ENCODE results near the gene MCAT. TPM values are rescaled to one million over a fixed set of nuclear protein-coding genes. Genes with fewer than 3 reads are reported as not detected.

The MCAT gene
- total and polyA plus RNA-seq, 5 experiments from 2014 or later, result 9.2 to 11.3 (median 10.8) TPM

DNA sequence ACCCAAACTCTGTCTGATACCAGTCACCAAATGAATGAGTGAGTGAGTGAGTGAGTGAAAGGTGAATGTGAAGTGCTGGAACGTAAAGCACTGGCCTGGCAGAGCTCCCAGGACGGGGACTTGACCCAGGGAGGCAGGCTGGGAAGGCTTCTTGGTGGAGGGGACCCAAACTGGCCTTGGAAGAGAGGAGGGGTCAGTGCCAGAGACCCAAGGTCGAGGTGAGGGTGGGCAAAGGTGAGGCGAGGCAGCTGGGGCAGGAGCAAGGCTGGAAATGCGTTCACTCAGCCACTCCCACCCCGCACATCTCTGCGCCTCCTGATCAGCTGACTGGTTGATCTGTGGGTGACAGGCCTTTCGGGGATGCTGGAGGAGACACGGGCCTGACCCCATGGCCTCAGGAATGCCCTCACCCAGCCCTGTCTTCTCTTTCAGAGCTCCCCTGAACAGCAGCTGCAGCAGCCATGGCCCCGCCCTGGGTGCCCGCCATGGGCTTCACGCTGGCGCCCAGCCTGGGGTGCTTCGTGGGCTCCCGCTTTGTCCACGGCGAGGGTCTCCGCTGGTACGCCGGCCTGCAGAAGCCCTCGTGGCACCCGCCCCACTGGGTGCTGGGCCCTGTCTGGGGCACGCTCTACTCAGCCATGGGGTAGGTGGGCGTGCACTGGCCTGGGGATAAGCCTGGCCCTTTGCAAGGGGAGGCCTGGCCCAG, 15.7 kb upstream of the MCAT start:
- H3K27me3 Mint-ChIP-seq, result no peaks in the 10 kb centered on the region
- ATAC-seq (no peak), DNase-seq (no peak)
- peaks cover 7 to 28% (median 15%) of the 10 kb centered on the region in 4 donors for H3K4me1 Mint-ChIP-seq
- peaks cover 0 to 12% (median 0%) of the 10 kb centered on the region in 3 donors for H3K36me3 Mint-ChIP-seq
- no peak overlapping the region for H3K4me3 Mint-ChIP-seq
- peak overlapping the region in 3 of 10 donors; percentile 41 to 83 (median 77) for H3K27ac Mint-ChIP-seq
- POLR2A ChIA-PET, result no interaction called here
- no peaks in the 10 kb centered on the region for H3K9me3 Mint-ChIP-seq

DNA sequence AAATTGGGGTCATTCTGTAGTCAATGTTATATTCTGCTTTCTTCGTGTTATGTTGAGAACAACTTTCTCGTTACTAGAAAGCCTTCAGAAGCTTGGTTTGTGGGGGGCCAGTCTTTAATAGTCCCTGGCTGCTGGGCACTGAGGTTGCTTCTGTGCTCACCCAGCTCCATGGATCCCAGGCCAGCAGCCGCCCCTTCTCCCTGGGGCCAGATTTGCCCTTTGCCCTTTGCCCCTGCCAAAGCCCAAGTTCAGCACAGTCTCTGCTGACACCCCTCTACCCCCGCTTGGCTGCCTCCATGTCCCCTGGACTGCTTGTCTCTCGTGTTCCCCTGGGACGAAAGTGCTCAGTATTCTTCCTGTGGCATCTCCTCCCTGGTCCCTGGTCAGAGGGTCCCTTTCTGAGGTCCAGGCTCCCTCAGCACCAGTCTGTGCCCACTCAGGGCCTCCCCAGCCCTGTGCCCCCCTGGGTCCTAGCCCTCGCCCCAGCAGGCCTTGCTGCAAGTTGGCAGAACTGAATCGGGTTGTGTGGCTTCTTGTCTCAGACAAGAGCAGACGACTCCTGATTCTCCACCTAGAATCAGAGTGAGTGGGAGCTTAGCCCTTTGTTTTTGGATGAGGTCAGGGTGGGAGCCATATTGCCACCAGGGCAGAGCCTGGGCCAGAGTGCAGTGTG, 14.8 kb upstream of the MCAT start:
- Mint-ChIP-seq H3K36me3 (peaks cover 0 to 9% (median 0%) of the 10 kb centered on the region in 3 donors), H3K27me3 (no peaks in the 10 kb centered on the region), H3K4me3 (no peak overlapping the region), H3K9me3 (no peaks in the 10 kb centered on the region), H3K27ac (peak overlapping the region in 2 of 10 donors; percentile 16 to 42), H3K4me1 (peaks cover 7 to 27% (median 14%) of the 10 kb centered on the region in 4 donors)
- ATAC-seq (no peak), DNase-seq (no peak)
- POLR2A ChIA-PET, result no interaction called here

DNA sequence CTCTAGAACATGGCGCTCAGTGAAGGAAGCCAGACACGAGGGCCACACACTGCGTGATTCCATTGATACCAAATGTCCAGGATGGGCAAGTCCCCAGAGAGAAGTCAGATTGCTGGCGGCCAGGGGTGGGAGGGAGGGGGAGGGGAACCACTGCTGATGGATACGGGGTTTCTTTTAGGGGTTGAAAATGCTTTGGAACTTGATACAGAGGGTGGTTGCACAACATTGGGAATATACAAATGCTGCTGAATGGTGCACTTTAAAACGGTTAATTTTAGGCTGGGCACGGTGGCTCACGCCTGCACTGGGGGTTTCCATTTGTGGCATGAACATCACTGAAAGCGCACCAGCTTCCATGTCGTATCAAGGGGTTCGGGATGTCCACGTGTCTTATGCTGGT, 13.2 kb upstream of the MCAT start:
- Mint-ChIP-seq H3K36me3 (peaks cover 0 to 2% (median 0%) of the 10 kb centered on the region in 3 donors), H3K9me3 (no peaks in the 10 kb centered on the region), H3K27ac (peak overlapping the region in 2 of 10 donors; percentile 17 to 28), H3K27me3 (no peaks in the 10 kb centered on the region), H3K4me1 (peaks cover 16 to 34% (median 22%) of the 10 kb centered on the region in 4 donors), H3K4me3 (no peak overlapping the region)
- POLR2A ChIA-PET, result no interaction called here
- no peak for ATAC-seq
- DNase-seq, result no peak

DNA sequence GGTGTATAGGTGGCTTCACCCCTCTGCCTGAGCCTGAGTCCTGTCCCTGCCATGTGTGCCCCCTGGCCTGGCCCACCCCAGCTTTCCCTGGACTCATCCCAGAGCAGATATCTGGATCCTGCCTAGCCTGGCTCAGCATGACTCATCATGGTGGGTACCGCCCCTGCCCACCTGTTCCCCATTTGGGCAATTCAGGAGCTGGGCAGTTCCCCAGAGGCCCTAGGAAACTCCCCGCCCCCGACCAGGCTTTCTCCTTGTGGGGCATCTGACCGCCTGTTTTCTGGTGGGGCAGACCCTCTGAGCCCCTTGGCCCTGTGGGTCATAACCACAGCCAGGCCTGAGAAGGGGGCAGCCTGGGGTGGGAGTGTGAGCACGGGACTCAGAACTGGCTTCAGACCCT, 12.6 kb upstream of the MCAT start:
- Mint-ChIP-seq H3K4me3 (no peak overlapping the region), H3K36me3 (no peaks in the 10 kb centered on the region), H3K27ac (no peak overlapping the region), H3K27me3 (no peaks in the 10 kb centered on the region), H3K9me3 (no peaks in the 10 kb centered on the region), H3K4me1 (peaks cover 20 to 38% (median 26%) of the 10 kb centered on the region in 4 donors)
- ATAC-seq (no peak), DNase-seq (no peak)
- POLR2A ChIA-PET, result no interaction called here

DNA sequence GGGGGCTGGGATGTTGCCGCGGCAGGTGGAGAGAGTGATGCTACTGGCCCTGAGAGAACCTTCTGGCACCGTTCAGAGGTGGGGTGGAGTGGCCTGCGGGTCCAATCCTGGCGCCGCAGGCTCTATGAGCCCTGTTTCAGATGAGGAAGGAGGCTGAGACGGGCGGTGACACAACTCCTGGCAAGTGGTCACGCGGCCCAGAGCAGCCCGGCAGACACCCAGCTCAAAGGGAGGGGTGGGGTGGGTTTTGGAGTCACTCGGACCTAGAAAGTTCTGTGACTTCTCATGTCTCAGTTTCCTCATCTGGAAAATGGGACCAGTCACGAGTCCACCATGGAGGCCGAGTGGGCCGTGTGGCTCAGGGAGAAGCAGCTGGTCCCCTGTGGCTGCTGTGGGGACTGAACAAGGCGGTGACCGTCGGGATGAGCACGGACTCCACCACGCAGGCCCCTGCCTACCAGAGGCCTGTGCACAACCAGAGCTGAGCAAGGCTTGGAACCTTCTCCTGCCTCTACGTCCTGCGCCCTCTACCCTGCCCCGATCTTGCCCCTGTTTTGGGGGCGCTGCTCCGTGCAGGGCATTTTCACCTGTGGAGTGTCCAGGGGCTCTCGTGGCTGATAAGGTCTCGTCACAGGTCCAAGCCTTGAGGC, 11.8 kb upstream of the MCAT start:
- ATAC-seq (no peak), DNase-seq (no peak)
- Mint-ChIP-seq H3K27ac (peak overlapping the region in 2 of 10 donors; percentile 25 to 28), H3K4me3 (no peak overlapping the region), H3K36me3 (no peaks in the 10 kb centered on the region), H3K27me3 (no peaks in the 10 kb centered on the region), H3K9me3 (no peaks in the 10 kb centered on the region), H3K4me1 (peaks cover 22 to 40% (median 32%) of the 10 kb centered on the region in 4 donors)
- POLR2A ChIA-PET, result no interaction called here

DNA sequence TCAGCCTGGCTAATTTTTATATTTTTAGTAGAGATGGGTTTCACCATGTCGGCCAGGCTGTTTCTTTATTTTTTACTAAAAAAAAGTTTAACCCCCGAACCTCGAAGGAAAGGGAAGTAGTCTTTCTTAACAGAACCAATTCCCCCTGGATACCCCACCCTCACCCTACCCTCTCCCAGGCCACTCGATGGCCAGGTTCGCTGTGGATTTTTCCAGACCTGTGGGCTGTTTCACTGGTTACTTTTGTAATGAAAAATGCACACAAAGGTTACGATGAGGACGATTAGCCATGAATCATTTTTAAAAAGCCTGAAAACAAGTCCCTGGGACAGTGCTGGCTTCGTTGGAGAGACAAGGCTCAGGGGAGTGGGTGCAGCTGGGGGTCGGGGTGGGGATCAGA, 10.7 kb upstream of the MCAT start:
- POLR2A ChIA-PET, result no interaction called here
- H3K36me3 Mint-ChIP-seq, result no peaks in the 10 kb centered on the region
- DNase-seq, result no peak
- no peak for ATAC-seq
- no peaks in the 10 kb centered on the region for H3K27me3 Mint-ChIP-seq
- peak overlapping the region in 3 of 10 donors; percentile 30 to 76 (median 45) for H3K4me3 Mint-ChIP-seq
- H3K27ac Mint-ChIP-seq, result peak overlapping the region in 1 of 10 donors; percentile 84
- no peaks in the 10 kb centered on the region for H3K9me3 Mint-ChIP-seq
- H3K4me1 Mint-ChIP-seq, result peaks cover 22 to 40% (median 33%) of the 10 kb centered on the region in 4 donors

DNA sequence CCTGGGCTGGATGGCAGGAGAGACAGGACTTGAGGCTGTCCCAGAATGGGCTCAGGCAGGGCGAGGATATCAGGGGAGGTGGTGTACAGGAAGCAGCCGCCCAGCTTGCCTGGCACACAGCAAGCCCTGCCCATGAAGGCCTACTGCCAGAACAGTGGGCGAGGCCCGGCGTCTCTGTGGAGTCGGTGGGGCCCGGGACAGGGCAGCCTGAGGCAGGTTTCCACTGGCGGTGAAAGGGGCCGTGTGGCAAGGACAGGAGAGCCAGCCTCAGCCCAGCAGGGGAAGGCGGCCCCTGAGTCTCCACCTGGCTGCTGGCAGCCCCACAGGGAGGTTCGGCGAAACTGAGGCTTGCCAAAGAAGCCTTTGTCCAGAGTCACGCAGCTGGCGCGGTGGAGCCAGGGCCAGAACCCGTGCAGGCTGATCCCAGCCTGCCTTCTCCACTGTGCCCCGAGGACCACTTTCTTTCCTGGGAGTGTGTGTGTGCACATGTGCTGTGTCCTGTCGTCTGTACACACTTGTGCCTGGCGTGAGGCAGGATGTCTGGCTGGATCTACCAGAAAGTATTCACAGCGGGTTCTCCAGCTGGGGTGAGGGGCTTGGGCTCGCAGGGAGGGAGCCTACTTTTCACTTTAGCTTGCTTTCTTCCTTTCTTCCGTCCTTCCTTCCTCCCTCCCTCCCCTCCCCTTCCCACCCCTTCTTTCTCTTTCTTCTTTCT, 9.3 kb upstream of the MCAT start:
- Mint-ChIP-seq H3K27ac (peak overlapping the region; percentile 77 to 96 (median 91)), H3K9me3 (no peaks in the 10 kb centered on the region), H3K36me3 (no peaks in the 10 kb centered on the region), H3K27me3 (no peaks in the 10 kb centered on the region), H3K4me1 (peaks cover 24 to 39% (median 32%) of the 10 kb centered on the region in 4 donors), H3K4me3 (peak overlapping the region; percentile 76 to 93 (median 87))
- DNase-seq (peak; percentile 48 to 81 (median 60)), ATAC-seq (peak; percentile 93 to 94)
- POLR2A ChIA-PET, result interaction anchor here (1.7 to 5.5 kb wide), 2 partner anchors 9 to 35 kb away, joined by 8 to 33 read pairs; partner anchors contain the start of genes MCAT and TTLL12

DNA sequence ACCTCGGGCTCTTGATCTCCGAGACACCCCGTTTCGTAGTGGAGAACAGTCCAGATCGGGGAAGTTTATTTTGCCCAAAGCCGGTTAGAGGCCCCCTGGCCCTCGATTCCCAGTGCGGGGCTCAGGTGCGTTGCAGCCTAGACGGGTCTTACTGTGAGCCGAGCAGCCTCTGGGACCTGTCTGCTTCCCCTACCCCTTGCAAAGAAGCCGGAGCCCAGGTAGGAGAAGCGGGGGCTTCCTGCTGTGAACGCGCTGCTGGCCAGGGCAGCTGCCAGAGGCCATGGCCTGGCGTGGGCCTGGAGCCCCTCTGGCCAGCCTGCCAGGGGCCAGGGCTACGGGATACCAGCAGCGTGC, 8.8 kb upstream of the MCAT start:
- peak in 1 of 10 donors; percentile 55 for DNase-seq

DNA sequence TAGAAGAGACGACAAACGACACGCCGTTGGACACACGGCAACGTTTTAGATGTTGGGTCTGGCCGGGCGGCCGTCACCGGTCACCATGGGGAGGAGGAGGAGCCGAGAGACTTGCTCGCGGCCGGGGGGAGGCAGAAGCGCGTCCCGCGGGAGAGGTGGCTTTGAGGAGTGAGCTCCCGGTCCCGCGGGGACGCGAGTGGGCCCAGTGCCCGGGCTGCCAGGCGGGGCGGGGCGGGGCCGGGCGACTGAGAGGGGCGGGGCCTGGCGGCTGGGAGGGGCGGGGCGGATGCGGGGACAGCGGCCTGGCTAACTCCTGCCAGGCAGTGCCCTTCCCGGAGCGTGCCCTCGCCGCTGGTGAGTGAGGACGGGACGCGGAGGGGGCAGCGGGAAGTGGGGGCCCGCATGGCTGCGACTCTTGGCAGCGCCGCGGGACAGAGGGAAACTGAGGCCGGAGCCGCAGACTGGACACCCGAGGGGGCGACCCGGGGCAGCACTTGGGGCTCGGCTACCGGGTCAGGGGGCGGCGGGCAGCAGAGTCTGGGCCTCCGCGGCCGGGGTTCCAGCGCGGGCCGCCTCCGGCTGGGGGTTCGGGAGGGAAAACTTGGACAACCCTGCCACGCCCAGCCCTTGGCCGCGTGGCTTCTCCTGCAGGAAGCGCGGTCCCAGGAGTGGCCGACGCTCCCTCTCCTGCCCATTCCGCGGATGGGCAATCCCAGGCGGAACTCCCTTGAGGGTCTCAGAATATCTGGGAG, 8.2 kb upstream of the MCAT start, which contains the start of gene TSPO:
TSS of gene TSPO (plus strand) at position 309 of the 752 bp plus-strand sequence. CDS start 7,680 bp downstream, outside the sequence.
- peak; percentile 21 to 54 for ATAC-seq
- peaks cover 26 to 44% (median 35%) of the 10 kb centered on the region in 4 donors for H3K4me1 Mint-ChIP-seq
- no peaks in the 10 kb centered on the region for H3K9me3 Mint-ChIP-seq
- no peaks in the 10 kb centered on the region for H3K36me3 Mint-ChIP-seq
- no peaks in the 10 kb centered on the region for H3K27me3 Mint-ChIP-seq
- H3K4me3 Mint-ChIP-seq, result peak within 1 kb of the TSS; percentile 76 to 94 (median 92)
- POLR2A ChIA-PET, result interaction anchor here (0.6 to 5.5 kb wide), 3 partner anchors 10 to 291 kb away, joined by 3 to 33 read pairs (median 3); partner anchors contain the start of gene TTLL12
- DNase-seq, result peak; percentile 10 to 75 (median 48)
- H3K27ac Mint-ChIP-seq, result peak within 1 kb of the TSS; percentile 87 to 96 (median 92)

More for the DNA sequence above, 8.8 kb upstream of the MCAT start:
- Mint-ChIP-seq H3K4me1 (peaks cover 27 to 40% (median 37%) of the 10 kb centered on the region in 4 donors), H3K36me3 (no peaks in the 10 kb centered on the region), H3K4me3 (peak overlapping the region; percentile 76 to 93 (median 87)), H3K27ac (peak overlapping the region; percentile 60 to 96 (median 88)), H3K9me3 (no peaks in the 10 kb centered on the region), H3K27me3 (no peaks in the 10 kb centered on the region)
- peak; percentile 56 to 64 for ATAC-seq
- POLR2A ChIA-PET, result interaction anchor here (1.7 to 5.5 kb wide), 2 partner anchors 9 to 35 kb away, joined by 8 to 33 read pairs; partner anchors contain the start of genes MCAT and TTLL12

DNA sequence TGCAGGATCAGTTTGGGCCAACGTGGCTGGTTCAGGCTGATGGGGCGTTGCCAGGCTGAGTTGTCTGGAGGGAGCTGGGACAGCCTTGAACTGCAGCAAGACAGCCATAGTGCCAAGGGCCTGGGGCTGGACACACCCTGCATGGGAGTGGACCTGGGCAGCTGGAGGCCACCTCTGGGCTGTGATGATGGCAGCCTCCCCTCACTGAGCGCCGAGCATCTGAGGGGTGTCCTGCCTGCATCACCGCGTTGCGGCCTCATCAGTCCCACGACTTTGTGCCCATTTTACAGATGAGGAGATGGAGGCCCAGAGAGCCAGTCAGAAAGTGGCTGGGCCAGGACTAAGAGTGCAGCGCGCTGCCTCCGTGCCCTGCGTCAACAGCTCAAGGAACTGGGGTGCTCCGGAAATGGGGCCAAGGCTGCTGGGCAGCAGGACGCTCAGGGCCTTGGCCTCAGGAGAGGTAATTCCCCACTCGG, 7.6 kb upstream of the MCAT start:
- Mint-ChIP-seq H3K27ac (peak overlapping the region; percentile 87 to 96 (median 92)), H3K36me3 (no peaks in the 10 kb centered on the region), H3K9me3 (no peaks in the 10 kb centered on the region), H3K27me3 (no peaks in the 10 kb centered on the region), H3K4me3 (peak overlapping the region; percentile 76 to 94 (median 92)), H3K4me1 (peaks cover 24 to 46% (median 34%) of the 10 kb centered on the region in 4 donors)
- POLR2A ChIA-PET, result interaction anchor here (0.6 to 5.5 kb wide), 3 partner anchors 9 to 291 kb away, joined by 3 to 33 read pairs (median 3); partner anchors contain the start of gene TTLL12
- DNase-seq (no peak), ATAC-seq (no peak)

DNA sequence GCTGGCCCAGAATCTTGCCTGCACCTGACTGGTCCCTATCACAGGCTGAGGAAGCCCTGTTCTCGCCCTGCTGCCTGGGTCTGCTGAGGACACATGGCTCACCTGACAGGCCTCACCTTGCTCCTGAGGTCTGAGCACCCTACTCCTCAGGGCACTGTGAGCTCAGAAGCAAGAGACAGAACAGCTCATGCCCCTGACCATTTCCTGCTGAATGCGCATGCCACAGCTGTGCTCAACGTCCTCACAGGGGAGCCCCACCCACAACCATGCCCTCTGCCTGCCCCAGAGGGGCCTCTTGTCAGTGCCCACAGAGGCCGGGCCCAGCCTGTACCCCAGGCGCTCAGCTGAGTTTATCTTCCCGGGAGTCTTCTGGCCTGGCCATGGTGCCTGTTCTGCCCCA, 5.4 kb upstream of the MCAT start:
- POLR2A ChIA-PET, result interaction anchor here (5.5 kb wide), 1 partner anchor 39 kb away, joined by 33 read pairs; the partner anchor contains the start of gene TTLL12

More for the DNA sequence above, 5.4 kb upstream of the MCAT start:
- Mint-ChIP-seq H3K4me1 (peaks cover 22 to 51% (median 33%) of the 10 kb centered on the region in 4 donors), H3K9me3 (no peaks in the 10 kb centered on the region), H3K36me3 (no peaks in the 10 kb centered on the region), H3K27ac (peak overlapping the region in 3 of 10 donors; percentile 21 to 49 (median 49)), H3K4me3 (peak overlapping the region in 5 of 10 donors; percentile 9 to 65 (median 55)), H3K27me3 (no peaks in the 10 kb centered on the region)
- no peak for ATAC-seq
- no peak for DNase-seq
